HG03558 (cell line): ENCODE data around the gene ERVK3-1.
"Not testable (repeated sequence)": the region's sequence is repeated elsewhere in the genome, so short reads cannot be mapped to it uniquely, and the experiment has no call there.

ENCODE experiments used
- ATAC-seq: cut with Tn5 transposase; IDR thresholded peaks from one replicate; pipeline ENCODE4 v1.9.1; 2021; ENCODE audit warnings: moderate number of reproducible peaks; ENCODE audit not compliant: unreplicated experiment; ENCODE audit errors: extremely low read depth

The ERVK3-1 gene

GRCh38 chr19:58338336-58338735 lies 33.2 kb downstream of the ERVK3-1 start:
- no peak for ATAC-seq

- ATAC-seq = no peak
Observed at GRCh38 chr19:58338825-58339558, 33.8 kb downstream of the ERVK3-1 start.

GRCh38 chr19:58345558-58345957 lies 40.4 kb downstream of the ERVK3-1 start:
- ATAC-seq = no peak

- peak; percentile 60 for ATAC-seq
Observed at GRCh38 chr19:58346961-58347929, 42.1 kb downstream of the ERVK3-1 start.

GRCh38 chr19:58348080-58348479 lies 42.9 kb downstream of the ERVK3-1 start:
- not testable (repeated sequence) for ATAC-seq

GRCh38 chr19:58349590-58349989 lies 44.4 kb downstream of the ERVK3-1 start:
- no peak for ATAC-seq

- no peak for ATAC-seq
Observed at GRCh38 chr19:58350001-58350861, 45.1 kb downstream of the ERVK3-1 start.

- no peak for ATAC-seq
Observed at GRCh38 chr19:58350871-58351557, 45.8 kb downstream of the ERVK3-1 start.

GRCh38 chr19:58351558-58351878 lies 46.3 kb downstream of the ERVK3-1 start:
- no peak for ATAC-seq

- ATAC-seq = no peak
Observed at GRCh38 chr19:58351990-58352755, 47.0 kb downstream of the ERVK3-1 start.

- ATAC-seq = no peak
Observed at GRCh38 chr19:58352760-58353671, 47.8 kb downstream of the ERVK3-1 start, which contains the start of gene A1BG. Gene A1BG, minus strand, starts transcription at chr19:58353492. Its CDS starts 55 bp downstream, at chr19:58353437.

GRCh38 chr19:58353717-58354477 lies 48.7 kb downstream of the ERVK3-1 start:
- no peak for ATAC-seq

- no peak for ATAC-seq
Observed at GRCh38 chr19:58354478-58355030, 49.4 kb downstream of the ERVK3-1 start.

GRCh38 chr19:58355215-58355796 lies 50.1 kb downstream of the ERVK3-1 start:
- no peak for ATAC-seq

GRCh38 chr19:58355908-58356765 lies 51.0 kb downstream of the ERVK3-1 start:
- no peak for ATAC-seq
